ENCODE results near the gene CCT6A.
A peak's percentile ranks its signal among the peaks of the same experiment; 100 is the strongest.
"Not testable (repeated sequence)": the region's sequence is repeated elsewhere in the genome, so short reads cannot be mapped to it uniquely, and the experiment has no call there.

Gene CCT6A, protein sequence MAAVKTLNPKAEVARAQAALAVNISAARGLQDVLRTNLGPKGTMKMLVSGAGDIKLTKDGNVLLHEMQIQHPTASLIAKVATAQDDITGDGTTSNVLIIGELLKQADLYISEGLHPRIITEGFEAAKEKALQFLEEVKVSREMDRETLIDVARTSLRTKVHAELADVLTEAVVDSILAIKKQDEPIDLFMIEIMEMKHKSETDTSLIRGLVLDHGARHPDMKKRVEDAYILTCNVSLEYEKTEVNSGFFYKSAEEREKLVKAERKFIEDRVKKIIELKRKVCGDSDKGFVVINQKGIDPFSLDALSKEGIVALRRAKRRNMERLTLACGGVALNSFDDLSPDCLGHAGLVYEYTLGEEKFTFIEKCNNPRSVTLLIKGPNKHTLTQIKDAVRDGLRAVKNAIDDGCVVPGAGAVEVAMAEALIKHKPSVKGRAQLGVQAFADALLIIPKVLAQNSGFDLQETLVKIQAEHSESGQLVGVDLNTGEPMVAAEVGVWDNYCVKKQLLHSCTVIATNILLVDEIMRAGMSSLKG

DNA sequence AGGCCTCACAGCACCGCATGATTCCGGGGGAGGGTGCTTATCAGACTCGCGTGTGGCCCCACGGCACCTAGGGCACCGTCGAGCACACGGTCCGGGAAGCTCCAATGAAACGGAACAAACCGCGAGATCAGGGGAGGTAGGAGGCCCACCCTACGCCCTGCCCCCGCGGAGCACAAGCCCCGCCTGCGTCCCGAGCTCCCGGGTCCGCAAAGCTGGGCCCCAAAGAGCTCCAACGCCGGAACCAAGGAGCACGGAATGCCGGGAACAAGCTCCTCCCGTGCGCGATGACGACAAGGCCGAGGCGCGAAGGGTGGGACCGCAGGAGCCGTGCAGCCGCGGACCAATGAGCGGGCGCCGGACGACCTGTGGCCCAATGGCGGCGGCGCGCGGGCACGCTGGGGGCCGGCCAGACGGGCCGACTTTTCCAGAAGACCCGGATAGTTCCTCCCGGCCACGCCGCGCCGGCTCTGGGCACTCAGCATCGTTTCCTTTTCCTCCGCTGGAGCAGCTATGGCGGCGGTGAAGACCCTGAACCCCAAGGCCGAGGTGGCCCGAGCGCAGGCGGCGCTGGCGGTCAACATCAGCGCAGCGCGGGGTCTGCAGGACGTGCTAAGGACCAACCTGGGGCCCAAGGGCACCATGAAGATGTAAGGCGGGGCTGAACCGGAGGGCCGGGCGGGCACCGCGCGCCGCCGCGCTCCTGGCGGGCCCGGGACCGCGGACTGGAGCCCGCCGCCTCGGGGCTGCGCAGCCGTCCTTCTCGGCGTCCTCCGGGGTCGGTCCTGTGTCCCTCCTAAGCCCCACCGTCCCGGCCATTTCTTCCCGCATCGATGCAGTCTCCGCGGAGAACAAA, at the start of gene CCT6A, which contains the start of gene PSPH:
Gene CCT6A (plus strand): TSS at position 427 of the 853 bp plus-strand sequence. CDS start 84 bp downstream, at position 511.
Gene PSPH (minus strand): TSS at position 106 of the 853 bp plus-strand sequence. CDS start 30,232 bp downstream, outside the sequence.
- peaks cover 70% of the 10 kb centered on the region for H3K79me2 ChIP-seq (ENCODE audit: control insufficient read depth, insufficient read depth, low read length, unreplicated experiment)
- peaks cover 31% of the 10 kb centered on the region for H3K36me3 ChIP-seq (ENCODE audit: insufficient read depth, low read length)
- no peaks in the 10 kb centered on the region for H3K27me3 ChIP-seq (ENCODE audit: insufficient read depth, low read length)
- H3K27ac ChIP-seq (ENCODE audit: low read depth, low read length), result peak within 1 kb of the TSS; percentile 80
- H3K4me3 ChIP-seq (ENCODE audit: low read depth, low read length), result peak within 1 kb of the TSS; percentile 93
- peak within 1 kb of the TSS; percentile 72 for H2AFZ ChIP-seq (ENCODE audit: low read length, unreplicated experiment)
- H3K4me1 ChIP-seq (ENCODE audit: control insufficient read depth, insufficient read depth, low read length, unreplicated experiment), result peaks cover 46% of the 10 kb centered on the region

DNA sequence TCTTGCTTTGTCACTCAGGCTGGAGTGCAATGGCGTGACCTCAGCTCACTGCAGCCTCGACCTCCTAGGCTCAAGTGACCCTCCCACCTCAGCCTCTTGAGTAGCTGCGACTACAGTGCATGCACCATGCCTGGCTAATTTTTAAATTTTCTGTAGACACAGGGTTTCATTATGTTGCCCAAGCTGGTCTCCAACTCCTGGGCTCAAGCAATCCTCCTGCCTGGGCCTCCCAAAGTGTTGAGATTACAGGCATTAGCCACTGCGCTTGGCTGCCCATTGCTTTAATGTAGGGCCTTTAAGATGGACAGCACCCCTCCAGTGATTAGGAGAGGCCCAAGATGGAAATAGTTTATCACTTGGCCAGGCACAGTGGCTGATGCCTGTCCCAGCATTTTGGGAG, 47.8 kb upstream of the CCT6A start:
- Histone ChIP-seq H3K79me2 (ENCODE audit: control insufficient read depth, insufficient read depth, low read length, unreplicated experiment) (no peaks in the 10 kb centered on the region), H2AFZ (ENCODE audit: low read length, unreplicated experiment) (no peak overlapping the region), H3K27ac (ENCODE audit: low read depth, low read length) (no peak overlapping the region), H3K36me3 (ENCODE audit: insufficient read depth, low read length) (no peaks in the 10 kb centered on the region), H3K4me1 (ENCODE audit: control insufficient read depth, insufficient read depth, low read length, unreplicated experiment) (peaks cover 6% of the 10 kb centered on the region), H3K27me3 (ENCODE audit: insufficient read depth, low read length) (no peaks in the 10 kb centered on the region), H3K4me3 (ENCODE audit: low read depth, low read length) (no peak overlapping the region)

DNA sequence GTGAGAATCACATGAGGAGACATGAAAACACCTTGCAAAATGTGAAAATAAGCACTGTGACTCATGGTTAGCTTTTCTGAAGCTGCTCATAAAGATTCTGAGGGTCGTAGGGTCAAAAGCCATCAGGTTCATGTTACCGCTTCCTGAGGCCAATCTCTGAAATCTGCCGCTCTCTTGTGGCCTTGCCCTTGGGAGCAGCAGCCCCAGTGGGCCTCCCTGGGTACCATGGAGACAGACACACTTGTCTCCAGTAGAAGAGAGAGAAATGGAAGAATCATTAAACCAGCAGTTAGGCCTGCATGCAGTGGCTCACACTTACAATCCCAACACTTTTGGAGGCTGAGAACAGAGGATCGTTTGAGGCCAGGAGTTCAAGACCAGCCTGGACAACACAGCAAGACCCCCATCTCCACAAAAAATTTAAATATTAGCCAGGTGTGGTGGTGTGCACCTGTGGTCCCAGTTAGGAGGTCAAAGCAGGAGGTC, 44.4 kb upstream of the CCT6A start:
- Histone ChIP-seq H3K27ac (ENCODE audit: low read depth, low read length) (no peak overlapping the region), H3K36me3 (ENCODE audit: insufficient read depth, low read length) (0 out of 2 replicates have a peak, but pooled peaks cover 4% of the 10 kb centered on the region), H3K4me1 (ENCODE audit: control insufficient read depth, insufficient read depth, low read length, unreplicated experiment) (no peaks in the 10 kb centered on the region), H3K79me2 (ENCODE audit: control insufficient read depth, insufficient read depth, low read length, unreplicated experiment) (no peaks in the 10 kb centered on the region), H2AFZ (ENCODE audit: low read length, unreplicated experiment) (no peak overlapping the region), H3K27me3 (ENCODE audit: insufficient read depth, low read length) (no peaks in the 10 kb centered on the region), H3K4me3 (ENCODE audit: low read depth, low read length) (no peak overlapping the region)

DNA sequence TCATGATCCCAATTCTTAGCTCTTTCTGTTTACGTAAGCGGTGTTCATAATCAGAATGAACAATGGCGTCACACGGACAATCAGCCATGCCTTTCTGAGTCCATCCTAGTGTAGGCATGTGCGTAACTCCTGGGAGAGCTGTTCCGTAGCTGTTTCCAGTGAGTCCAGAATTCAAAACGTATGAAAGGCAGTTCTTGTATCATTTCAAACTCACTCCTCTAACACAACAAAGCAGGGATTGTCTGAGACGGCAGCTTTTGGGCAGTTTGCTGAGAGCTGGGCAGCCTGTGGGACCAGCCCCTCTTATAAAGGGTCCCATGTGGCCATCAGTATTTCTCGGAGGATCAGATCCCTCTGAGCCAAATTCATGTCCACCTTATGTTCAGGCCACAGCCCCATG, 43.7 kb upstream of the CCT6A start:
- Histone ChIP-seq H3K79me2 (ENCODE audit: control insufficient read depth, insufficient read depth, low read length, unreplicated experiment) (no peaks in the 10 kb centered on the region), H3K36me3 (ENCODE audit: insufficient read depth, low read length) (0 out of 2 replicates have a peak, but pooled peaks cover 4% of the 10 kb centered on the region), H3K4me1 (ENCODE audit: control insufficient read depth, insufficient read depth, low read length, unreplicated experiment) (no peaks in the 10 kb centered on the region), H3K4me3 (ENCODE audit: low read depth, low read length) (no peak overlapping the region), H3K27ac (ENCODE audit: low read depth, low read length) (no peak overlapping the region), H3K27me3 (ENCODE audit: insufficient read depth, low read length) (no peaks in the 10 kb centered on the region), H2AFZ (ENCODE audit: low read length, unreplicated experiment) (no peak overlapping the region)

DNA sequence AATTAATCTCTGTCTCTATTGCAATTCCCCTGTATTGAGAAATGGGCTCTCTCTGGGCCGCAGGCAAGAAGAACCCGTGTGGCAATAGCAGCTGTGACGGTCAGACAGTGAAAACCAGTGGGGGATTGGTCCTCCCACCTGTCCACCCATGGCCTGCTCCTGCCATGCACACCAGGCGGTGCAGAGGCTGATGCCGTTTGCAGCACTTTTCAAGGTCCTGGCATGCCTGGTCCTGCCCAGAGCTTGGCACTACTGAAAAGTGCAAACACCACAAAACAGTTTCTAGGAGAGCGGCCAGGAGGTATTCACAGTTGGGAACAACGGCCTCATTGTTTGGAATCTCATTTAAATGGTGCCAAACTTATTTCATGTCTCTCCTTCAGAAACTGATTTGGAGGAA, 41.9 kb upstream of the CCT6A start:
- Histone ChIP-seq H3K36me3 (ENCODE audit: insufficient read depth, low read length) (0 out of 2 replicates have a peak, but pooled peaks cover 4% of the 10 kb centered on the region), H3K4me1 (ENCODE audit: control insufficient read depth, insufficient read depth, low read length, unreplicated experiment) (no peaks in the 10 kb centered on the region), H3K79me2 (ENCODE audit: control insufficient read depth, insufficient read depth, low read length, unreplicated experiment) (no peaks in the 10 kb centered on the region), H3K27me3 (ENCODE audit: insufficient read depth, low read length) (no peaks in the 10 kb centered on the region), H3K27ac (ENCODE audit: low read depth, low read length) (no peak overlapping the region), H3K4me3 (ENCODE audit: low read depth, low read length) (no peak overlapping the region), H2AFZ (ENCODE audit: low read length, unreplicated experiment) (no peak overlapping the region)

DNA sequence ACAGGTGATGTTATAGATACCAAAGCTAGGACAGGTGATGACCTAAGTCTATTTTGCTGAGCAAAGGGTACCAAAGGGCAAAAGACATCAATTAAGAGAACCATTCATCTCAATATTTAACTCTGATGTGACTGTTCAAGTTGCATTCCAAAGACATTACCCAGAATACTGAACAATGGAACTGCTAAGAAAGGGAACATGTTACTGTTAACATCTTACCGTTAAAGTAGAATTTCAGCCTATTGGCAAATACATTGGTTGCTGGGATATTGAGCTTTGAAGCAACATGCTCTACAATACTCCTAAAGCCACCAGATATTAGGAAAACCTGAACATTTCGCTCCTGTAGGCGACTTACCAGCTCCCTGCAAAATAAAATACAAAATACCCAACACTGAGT, 34.5 kb upstream of the CCT6A start:
- not testable (repeated sequence) for H3K4me3 ChIP-seq (ENCODE audit: low read depth, low read length); H3K4me1 ChIP-seq (ENCODE audit: control insufficient read depth, insufficient read depth, low read length, unreplicated experiment); H3K36me3 ChIP-seq (ENCODE audit: insufficient read depth, low read length); H3K27ac ChIP-seq (ENCODE audit: low read depth, low read length); H3K27me3 ChIP-seq (ENCODE audit: insufficient read depth, low read length); H2AFZ ChIP-seq (ENCODE audit: low read length, unreplicated experiment); H3K79me2 ChIP-seq (ENCODE audit: control insufficient read depth, insufficient read depth, low read length, unreplicated experiment)

DNA sequence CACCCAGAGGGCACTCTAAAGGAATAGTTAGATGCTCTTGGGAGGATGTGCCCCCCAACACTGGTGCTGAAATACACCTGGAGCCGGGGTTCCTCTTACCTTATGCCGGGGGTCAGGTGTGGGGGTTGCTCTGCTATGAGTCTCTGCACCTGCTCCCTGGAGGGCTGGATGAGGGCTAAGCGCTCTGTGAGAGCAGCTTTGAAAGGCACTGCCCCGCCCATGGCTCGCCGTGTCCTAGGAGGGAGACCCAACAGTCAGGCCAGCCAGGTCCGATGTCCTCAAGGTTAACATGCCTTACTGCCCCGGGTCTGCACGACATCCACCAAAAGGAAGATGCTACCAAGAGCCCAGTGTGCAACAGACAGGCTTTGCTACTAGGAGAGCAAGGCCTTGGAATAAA, 32.1 kb upstream of the CCT6A start:
- Histone ChIP-seq H3K36me3 (ENCODE audit: insufficient read depth, low read length) (peaks cover 3% of the 10 kb centered on the region; the same call in 1 of the 2 replicates), H3K4me1 (ENCODE audit: control insufficient read depth, insufficient read depth, low read length, unreplicated experiment) (no peaks in the 10 kb centered on the region)

DNA sequence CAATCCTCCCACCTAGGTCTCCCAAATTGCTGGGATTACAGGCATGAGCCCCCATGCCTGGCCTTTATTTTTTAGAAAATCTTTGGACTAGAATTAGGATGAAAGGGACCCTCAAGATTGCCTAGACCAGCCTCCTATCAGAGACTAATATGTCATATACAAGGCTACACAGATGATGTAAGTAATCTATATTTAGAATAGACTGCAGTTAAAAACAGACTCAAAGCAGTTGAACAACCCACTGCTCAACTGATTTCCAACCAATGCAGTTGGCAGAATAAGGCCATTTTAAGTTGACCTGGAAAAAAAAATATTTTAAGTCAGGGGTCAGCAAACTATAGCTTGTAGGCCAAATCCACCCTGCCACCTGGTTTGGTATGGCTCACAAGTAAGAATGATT, 28.1 kb upstream of the CCT6A start:
- H3K4me1 ChIP-seq (ENCODE audit: control insufficient read depth, insufficient read depth, low read length, unreplicated experiment), result no peaks in the 10 kb centered on the region
- H2AFZ ChIP-seq (ENCODE audit: low read length, unreplicated experiment), result no peak overlapping the region
- H3K4me3 ChIP-seq (ENCODE audit: low read depth, low read length), result no peak overlapping the region
- no peaks in the 10 kb centered on the region for H3K79me2 ChIP-seq (ENCODE audit: control insufficient read depth, insufficient read depth, low read length, unreplicated experiment)
- no peaks in the 10 kb centered on the region for H3K27me3 ChIP-seq (ENCODE audit: insufficient read depth, low read length)
- H3K27ac ChIP-seq (ENCODE audit: low read depth, low read length), result no peak overlapping the region
- H3K36me3 ChIP-seq (ENCODE audit: insufficient read depth, low read length), result no peaks in the 10 kb centered on the region

More for the DNA sequence above, 32.1 kb upstream of the CCT6A start:
- Histone ChIP-seq H3K27ac (ENCODE audit: low read depth, low read length) (no peak overlapping the region), H3K4me3 (ENCODE audit: low read depth, low read length) (no peak overlapping the region), H3K27me3 (ENCODE audit: insufficient read depth, low read length) (no peaks in the 10 kb centered on the region), H3K79me2 (ENCODE audit: control insufficient read depth, insufficient read depth, low read length, unreplicated experiment) (no peaks in the 10 kb centered on the region), H2AFZ (ENCODE audit: low read length, unreplicated experiment) (no peak overlapping the region)

DNA sequence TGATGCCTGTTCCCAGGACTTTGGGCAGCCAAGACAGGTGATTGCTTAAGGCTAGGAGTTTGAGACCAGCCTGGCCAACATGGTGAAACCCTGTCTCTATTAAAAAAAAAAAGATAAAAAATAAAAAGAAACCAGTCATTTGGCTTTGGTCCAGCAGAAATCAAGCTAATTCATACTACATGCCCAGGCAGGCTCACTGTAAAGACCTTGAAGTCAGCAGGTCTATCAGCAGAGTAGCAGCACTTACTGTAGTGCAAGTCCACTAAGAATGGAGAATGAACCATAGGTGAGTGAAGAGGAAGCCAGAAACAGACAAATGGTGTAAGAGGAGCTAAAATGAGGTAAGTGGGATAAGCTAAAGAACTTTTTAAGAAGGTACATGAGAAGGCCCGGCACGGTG, 25.0 kb upstream of the CCT6A start:
- Histone ChIP-seq H3K4me1 (ENCODE audit: control insufficient read depth, insufficient read depth, low read length, unreplicated experiment) (no peaks in the 10 kb centered on the region), H3K27me3 (ENCODE audit: insufficient read depth, low read length) (no peaks in the 10 kb centered on the region), H3K36me3 (ENCODE audit: insufficient read depth, low read length) (no peaks in the 10 kb centered on the region), H3K27ac (ENCODE audit: low read depth, low read length) (no peak overlapping the region), H3K4me3 (ENCODE audit: low read depth, low read length) (no peak overlapping the region), H3K79me2 (ENCODE audit: control insufficient read depth, insufficient read depth, low read length, unreplicated experiment) (no peaks in the 10 kb centered on the region), H2AFZ (ENCODE audit: low read length, unreplicated experiment) (no peak overlapping the region)

DNA sequence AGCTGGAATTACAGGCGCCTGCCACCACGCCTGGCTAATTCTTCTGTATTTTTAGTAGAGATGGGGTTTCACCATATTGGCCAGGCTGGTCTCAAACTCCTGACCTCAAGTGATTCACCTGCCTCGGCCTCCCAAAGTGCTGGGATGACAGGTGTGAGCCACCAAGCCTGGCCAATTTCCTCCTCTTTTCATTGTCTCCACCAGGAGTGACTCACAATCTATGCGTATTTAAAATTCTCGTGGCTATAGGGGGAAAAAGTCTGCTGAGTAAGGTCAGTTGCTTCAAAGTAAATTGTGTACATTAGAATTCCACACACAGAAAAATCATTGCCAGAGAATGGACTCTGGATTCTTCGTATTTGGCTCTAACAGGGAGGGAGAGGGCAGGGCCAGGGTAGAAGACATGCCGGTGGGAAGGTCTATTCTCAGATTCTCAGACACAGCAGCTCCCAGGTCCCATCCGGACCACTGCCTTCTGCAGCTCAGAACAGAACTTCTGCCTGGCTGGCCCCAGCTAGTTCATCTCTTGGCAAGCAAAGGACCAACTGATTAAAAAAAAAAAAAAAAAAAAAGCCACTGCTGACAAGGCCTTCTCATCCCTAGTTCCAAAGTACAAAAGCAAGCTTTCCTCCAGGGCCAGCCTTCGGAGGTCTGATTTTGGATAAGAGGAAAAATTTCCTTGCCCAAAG, 22.5 kb upstream of the CCT6A start:
- no peak overlapping the region for H2AFZ ChIP-seq (ENCODE audit: low read length, unreplicated experiment)
- H3K27me3 ChIP-seq (ENCODE audit: insufficient read depth, low read length), result no peaks in the 10 kb centered on the region
- H3K4me1 ChIP-seq (ENCODE audit: control insufficient read depth, insufficient read depth, low read length, unreplicated experiment), result no peaks in the 10 kb centered on the region
- no peak overlapping the region for H3K4me3 ChIP-seq (ENCODE audit: low read depth, low read length)
- H3K79me2 ChIP-seq (ENCODE audit: control insufficient read depth, insufficient read depth, low read length, unreplicated experiment), result no peaks in the 10 kb centered on the region
- H3K27ac ChIP-seq (ENCODE audit: low read depth, low read length), result no peak overlapping the region
- no peaks in the 10 kb centered on the region for H3K36me3 ChIP-seq (ENCODE audit: insufficient read depth, low read length)
